NOMO-1 treated with DMSO at 0.1 percent for 48 hours (cell line): ENCODE data around the gene PRKAG2.
"Not testable (repeated sequence)": the region's sequence is repeated elsewhere in the genome, so short reads cannot be mapped to it uniquely, and the experiment has no call there.

Source experiments
- DNase-seq: peaks from one replicate; lab custom pipeline; 2025; ENCODE audit not compliant: unreplicated experiment; lab: John Stamatoyannopoulos, UW

Gene PRKAG2

DNA sequence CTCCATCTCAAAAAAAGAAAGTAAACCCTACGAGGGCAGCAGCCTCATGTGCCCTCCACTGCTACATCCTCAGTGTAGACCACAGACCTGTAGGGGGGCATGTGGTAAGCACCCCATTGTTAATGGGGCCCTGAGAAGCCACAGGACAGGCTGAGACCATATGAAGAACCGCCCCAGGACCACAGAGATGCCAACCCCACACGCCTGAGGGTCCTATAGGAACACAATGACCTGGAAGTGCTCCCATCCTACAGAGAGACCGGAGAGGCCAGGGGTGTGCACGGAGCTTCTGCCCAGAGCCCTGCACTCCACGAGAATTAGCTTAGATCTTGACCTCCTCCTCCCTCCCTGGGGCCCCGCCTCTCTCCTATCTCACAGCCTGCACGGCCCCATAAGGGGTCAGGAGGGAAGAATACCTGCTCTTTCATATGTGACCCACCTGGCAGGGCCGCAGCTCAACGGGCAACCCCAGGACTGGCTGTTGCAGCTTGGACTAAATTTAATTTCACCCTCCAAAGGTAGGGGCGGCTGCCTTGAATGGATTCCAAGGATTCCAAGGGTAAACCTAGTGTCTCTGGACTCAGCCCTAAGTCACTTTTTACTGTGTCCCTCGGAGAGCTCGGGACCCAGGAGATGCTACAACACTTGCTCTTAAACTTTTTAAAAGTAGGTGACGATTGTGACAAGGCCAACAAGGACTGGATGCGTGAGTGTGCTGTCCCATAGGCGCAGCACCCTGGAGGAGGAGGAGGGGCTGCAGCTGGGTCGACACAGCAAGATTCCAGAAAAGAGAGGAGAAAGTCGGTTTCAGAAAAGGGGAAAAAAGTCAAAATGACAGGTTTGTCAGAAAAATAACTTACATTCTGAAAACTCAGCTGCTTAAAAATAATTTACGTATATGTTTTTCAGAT is 24.2 kb downstream of the PRKAG2 start:
- DNase-seq, result no peak

DNA sequence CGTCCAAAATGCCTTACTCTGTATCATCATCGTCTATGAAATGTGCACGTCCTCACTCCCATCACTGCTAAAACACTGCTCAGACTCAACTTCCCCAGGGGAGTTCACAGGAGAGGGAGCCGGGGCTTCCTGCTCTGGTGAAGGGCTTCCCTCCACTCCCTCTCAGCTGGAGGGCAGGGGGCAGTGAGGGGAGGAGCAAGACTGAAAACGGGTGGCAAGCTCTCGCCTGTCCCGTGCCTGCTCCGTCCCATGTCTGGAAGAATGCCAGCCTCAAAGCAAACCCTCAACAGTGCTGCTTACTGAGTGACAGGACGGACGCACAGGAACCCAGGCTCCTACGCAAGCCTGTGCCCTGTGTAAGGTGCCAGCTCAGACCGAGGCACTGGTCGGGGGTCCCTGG is 25.1 kb downstream of the PRKAG2 start:
- no peak for DNase-seq

DNA sequence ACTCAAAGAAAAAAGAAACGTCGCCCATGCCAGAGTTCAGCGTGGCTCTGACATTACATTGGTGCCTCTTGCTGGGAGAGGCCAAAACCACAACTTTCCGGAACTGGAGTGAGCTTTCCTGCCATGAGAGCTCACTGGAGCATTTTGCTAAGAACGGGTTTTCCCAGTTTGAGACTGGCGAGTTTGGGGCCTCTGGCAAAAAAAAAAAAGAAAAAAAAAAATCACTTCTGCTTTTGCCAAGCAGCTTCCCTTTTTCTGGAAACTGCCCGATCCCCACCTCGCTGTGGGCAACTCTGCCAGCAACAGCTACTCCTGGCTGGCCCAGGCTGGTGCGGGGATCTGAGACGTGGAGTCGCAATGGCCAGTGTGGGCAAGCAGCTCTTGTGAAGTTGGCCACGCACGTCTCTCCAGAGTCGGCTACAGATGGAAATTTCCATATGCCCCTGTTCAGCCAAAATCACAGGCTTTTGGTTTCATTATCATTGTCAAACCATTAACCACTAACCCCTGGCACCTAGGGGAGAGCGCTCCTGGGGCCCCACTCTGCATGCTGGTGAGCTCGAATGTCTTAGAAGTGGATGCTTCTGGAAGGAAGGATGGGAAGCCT is 25.7 kb downstream of the PRKAG2 start:
- peak; percentile 51 for DNase-seq

DNA sequence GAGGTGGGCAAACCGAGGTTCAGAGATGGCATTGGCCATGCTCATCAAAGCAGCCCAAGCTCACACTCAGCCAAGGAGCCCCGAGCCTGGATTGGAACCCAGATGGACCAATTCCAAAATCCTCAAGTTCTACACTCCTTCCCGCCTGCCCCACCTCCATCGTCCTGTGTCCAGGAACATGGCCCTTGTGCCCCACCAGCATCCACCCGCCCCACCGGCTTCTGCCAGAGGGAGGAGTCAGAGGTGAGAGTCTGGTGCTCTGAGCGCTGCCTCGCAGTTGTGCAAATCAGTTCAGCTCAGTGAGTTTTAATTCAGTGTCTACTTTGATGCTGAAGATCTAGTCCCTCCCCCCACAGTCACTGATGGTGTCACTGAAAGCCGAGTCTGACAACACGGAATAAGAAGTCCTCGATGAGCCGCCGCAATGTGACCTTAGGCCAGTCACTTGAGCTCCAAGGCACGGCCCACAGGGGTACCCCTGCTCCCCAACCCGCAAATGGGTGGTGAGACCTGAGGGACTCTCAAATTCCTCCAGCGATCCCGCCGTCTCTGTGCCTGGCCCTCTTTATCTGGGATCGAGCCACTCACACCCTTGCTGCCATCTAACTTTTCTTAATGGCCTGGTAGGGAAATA is 26.3 kb downstream of the PRKAG2 start:
- no peak for DNase-seq

DNA sequence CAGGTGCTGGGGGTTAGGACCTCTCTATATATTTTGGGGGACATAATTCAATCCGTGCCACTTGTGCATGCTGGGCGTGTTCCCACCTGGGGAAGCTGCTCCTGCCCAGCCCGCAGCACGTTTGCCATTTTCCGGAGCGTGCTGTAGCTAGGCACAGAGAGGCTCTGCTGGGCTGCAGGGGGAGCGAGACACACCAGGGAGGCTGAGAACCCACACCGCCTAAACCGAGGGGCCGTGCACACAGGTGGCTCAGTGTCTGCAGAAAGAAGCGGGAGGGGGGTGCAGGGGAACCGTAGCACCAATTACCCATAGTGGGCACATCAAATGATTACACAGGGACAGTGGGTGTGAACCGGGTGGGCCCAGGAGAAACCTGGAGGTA is 27.0 kb downstream of the PRKAG2 start:
- no peak for DNase-seq

DNA sequence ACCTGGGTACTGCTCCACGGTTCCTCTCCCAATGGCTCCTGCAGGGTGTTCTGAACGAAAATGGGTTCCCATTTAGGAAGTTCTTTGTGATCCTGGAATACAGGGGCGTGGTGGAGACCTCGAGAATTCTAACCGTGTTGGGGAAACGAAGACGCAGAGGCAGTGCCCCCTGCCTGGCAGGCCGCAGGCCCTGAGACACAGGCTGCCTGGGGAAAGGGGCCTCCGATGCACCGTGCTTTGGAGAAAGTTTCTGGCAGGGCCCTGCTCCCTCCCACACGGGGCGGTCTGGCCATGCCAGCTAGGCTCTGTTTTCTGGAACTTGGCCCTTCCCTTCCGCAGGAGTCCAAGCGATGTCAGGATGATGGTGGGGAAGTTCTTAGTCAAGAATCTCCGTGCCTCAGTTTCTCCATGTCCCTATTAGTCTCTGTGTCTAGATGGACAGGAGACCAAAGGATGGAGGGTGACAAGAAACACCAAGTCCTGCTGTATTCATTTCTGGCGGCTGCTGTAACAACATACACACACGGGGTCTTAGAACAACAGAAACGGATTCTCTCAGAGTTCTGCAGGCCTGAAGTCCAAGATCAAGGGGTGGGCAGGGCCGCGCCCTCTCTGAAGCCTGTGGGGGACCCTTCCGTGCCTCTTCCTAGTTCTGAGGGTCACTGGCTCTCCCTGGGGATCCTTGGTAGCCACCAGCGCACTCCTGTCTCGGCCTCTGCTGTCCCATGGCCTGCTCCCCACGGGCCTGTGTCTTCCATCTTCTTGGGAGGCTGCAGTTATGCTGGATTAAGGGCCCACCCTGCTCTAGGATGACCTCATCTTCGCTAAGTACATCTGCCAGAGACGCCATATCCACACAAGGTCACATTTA is 27.7 kb downstream of the PRKAG2 start:
- DNase-seq, result no peak

DNA sequence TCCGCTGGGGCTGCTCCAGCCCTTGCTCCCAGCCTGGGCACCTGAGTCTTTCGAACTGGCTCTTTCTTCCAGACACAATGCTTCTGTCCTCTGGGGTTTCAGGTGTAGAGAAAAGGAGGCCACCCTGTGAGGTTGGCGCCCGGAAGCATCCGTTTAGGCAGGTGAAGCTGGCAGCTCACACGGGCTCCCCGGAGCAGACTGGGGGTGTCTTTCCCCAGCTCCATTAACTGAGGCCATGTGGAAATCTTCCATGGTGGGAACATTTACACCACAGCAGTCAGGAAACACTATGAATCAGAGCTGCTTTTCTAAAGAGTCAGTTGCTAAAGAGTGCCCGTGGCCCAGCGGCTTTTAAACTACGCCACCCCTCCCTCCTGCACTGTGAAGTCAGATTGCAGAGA is 29.2 kb downstream of the PRKAG2 start:
- no peak for DNase-seq

DNA sequence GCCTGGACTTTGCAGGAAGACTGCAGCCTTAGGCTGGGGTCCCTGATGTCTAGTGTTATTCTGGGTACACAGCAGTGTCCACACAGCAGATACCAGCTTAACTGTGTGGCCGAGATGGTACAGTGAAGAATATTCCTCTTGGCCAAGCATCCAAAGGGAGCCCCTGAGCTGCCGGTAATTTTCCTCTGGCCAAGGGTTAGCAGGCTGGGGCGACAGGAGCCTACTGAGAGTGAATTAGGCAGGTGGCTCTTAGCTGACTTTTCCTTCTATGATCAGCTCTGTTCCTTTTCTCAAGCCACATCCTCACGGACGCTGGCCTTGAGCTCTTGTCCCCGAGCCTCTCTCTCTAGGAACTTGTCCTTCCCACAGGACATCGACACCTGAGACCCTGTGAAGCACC is 29.8 kb downstream of the PRKAG2 start:
- no peak for DNase-seq

DNA sequence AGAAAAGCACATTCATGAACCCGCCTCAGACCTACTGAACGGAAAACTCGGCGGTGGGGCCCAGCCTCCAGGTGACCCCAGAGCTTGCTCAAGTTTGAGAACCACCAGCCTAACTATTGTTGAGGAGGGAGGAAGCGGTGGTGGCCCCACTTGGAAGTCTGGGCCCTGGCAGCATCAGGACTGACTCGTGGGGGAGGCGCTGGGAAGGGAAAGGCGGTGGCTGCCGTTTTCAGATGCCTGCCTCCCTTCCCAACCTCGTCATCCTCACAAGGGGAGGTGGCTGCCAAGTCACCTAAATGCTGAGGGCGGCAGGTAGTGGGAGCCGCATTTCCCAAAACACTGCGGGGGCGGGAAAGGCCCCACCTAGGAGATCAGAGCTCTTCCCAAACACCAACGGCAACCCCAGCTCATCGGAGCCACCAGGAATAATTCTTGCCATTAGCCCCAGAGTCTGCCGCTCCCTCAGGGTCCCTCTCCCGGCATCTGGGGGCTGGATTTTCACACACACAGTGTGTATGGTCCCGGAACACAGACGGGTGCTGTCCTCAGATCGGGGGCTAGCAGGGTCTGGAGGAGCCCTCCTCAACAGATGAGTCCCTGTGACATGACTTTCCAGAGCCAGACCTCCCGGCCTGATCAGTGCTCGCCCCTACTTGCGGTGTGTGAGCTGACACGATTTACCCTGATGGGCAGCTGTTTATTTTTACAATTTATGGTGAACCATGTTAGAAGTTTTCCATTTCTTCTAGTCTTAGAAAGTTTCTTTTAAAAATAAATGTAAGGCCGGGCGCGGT is 31.3 kb downstream of the PRKAG2 start:
- DNase-seq, result no peak

DNA sequence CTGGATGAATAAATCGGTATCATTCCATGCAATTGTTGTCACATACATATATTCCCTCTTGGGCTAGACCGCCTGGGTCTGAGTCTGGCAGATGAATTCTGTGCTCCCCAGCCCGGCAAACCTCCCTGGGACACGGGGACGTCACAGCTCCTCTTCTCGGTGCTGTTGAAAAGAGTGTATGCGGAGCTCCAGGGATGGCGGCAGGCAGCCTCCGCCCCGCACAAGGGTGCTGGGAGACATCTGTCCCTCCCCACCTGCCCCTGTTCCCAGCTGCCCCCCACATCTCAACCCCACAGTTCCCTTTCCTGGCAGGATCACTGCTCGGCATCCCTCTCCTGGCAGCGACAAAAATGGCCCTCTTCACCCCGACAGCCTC is 32.1 kb downstream of the PRKAG2 start:
- DNase-seq, result no peak

DNA sequence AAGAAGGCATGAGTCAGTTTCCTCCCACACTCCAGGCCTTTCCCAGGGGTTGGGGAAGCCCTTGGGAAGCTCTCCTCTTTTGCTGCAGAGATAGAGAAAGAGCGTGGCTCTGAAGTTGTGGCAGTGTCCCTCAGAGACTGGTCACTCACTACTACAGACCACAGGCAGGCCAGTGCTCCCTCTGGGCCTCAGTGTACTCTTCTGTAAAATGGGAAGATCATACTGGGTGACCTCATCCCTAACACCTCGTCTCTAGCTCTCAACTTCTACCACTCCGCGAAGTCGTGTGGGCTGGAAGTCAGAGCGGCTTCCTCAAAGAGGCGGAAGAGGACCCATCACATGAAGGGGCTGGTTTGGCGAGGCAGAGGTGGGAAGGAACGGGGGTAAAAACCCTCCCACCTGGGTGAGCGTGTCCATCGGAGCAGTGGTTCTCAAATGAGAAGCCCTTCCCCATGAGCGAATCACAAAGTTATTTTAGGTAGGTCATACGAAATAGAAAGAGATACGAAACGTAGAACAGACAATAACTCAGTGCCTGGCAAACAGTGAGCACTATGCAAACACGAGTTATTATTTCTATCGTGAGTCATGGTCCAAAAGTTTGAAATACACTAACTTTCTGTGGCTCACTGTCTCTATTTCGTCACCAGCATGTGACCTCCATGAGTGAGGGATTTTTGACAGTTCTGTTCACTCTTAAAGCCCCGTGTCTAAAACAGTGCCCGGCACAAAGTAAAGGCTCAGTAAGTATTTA is 32.7 kb downstream of the PRKAG2 start:
- peak; percentile 16 for DNase-seq

DNA sequence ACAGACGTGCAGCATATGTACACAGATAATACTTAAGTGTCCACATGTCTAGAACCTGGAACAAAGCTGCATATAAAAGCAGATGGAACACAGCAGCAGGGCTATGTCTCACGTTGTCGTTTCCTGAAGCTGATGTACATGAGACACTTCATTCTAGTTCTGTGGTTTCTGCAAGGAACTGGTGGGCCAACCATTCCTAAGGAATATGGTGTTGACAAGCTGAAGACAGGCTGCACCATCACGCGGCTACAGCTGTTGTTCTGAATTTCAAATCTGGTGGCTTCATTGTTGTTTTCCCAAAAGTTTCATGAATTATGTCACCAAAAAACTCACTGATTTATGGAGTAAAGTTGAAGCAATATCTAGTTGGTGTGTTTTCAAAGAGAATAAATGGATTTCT is 33.7 kb downstream of the PRKAG2 start:
- DNase-seq, result no peak

DNA sequence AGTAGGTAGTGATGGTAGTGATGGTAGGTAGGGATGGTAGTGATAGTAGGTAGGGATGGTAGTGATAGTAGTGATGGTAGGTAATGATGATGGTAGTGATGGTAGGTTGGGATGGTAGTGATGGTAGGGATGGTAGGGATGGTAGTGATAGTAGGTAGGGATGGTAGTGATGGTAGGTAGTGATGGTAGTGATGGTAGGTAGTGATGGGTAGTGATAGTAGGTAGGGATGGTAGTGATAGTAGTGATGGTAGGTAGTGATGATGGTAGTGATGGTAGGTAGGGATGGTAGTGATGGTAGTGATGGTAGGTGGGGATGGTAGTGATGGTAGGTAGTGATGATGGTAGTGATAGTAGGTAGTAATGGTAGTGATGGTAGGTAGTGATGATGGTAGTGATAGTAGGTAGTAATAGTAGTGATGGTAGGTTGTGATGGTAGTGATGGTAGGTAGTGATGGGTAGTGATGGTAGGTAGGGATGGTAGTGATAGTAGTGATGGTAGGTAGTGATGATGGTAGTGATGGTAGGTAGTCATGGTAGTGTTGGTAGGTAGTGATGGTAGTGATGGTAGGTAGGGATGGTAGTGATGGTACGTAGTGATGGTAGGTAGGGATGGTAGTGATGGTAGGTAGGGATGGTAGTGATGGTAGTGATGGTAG is 35.4 kb downstream of the PRKAG2 start:
- not testable (repeated sequence) for DNase-seq

DNA sequence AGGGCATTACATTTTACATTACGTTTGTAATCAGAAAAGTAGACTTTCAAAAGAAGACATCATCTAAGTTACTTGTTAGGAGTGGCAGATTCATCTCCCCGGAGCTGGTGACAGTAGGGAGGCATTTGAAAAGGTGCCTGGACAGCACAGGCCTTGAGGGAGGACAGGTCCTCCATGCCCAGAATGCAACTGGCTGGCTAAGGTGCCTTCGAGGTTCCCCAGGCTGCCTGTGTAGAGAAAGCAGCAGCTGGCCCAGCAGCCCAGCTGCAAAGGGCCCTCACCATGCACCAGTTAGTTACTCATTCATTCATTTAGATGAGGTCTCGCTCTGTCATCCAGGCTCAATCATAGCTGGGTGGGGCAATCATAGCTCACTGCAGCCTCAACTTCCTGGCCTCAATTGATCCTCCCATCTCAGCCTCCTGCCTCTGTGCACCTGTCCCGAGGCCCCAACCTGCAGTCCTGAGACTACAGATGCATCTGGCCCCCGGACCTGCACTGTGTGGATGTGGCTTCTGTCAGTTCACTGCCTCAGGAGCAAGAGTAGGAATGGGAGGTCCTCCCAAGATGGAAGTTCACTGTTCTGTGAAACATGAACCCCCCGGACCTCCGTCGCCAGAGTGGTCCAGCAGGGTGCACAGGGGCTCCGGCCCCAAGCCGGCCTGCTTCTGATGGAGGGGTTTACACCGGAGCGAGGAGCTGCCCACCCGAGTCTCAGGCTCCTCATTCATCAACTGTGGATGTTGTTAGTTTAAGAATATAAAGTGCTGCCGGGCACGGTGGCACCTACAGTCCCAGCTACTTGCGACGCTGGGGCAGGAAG is 36.6 kb downstream of the PRKAG2 start:
- no peak for DNase-seq

DNA sequence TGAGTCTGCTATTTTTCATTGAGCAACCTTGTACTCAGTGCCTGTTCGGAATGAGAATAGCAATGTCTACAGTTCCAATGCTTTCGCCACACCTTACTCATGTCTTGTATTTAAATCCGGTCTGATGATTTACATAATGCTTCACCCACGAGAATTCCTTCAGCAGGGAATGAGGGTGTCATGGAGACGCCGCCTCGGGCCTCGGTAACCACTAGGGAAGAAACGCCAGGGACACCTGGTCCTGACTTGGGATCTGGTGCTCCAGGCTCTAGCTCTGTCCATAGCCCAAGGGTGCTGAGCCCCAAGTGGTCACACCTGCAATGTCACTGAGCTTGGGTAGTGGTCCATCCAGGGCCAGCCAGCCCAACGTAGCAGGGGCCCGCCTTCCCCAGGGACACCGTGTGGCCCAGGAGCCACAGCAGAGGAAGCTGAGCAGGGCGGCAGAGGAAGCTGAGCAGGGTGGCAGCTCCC is 37.4 kb downstream of the PRKAG2 start:
- no peak for DNase-seq

DNA sequence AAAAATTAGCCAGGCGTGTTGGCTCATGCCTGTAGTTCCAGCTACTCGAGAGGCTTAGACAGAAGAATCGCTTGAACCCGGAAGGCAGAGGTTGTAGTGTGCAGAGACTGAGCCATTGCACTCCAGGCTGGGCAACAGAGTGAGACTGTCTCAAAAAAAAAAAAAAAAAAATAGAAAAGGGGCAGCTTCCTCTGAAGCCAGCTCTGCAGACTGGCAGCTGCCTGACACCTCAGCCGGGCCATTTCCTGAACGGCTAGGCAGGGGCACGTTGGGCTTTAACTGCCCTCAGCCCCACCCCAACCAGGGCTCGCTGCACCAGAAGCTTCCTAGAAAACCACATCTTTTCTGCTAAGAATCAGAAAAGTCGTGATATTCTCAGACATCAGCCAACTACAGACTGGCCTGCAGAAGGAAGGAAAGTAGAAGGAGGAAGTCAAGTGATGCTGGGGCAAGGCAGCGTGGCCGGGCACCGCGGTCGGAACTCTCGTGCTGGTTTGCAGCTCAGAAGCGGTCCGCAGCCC is 38.0 kb downstream of the PRKAG2 start:
- peak; percentile 74 for DNase-seq

DNA sequence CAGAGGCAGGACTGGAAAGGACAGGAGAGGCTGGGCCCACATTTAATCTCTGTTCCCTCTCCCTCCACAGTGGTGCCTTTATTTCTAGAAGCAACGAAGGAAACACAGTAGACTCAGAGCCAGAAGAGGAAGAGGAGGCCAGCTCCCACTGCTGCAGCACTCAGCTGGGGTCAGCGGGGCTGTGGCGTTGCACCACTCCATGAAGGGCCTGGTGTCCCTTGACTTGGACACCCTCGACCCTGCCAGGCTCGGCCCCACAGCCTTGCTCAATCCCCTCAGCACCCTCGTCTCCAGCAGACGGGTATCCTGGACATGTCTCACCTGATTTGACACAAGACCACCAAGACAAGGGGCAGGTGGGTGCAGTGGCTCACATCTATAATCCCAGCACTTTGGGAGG is 38.8 kb downstream of the PRKAG2 start:
- no peak for DNase-seq
